Esophagus muscularis mucosa (tissue), 4 donors: ENCODE measurements around the gene EEA1. TPM values are rescaled to one million over a fixed set of nuclear protein-coding genes. Genes with fewer than 3 reads are reported as not detected.

Source experiments
- DNase-seq: peaks from one replicate; pipeline ENCODE4 v3.0.0-alpha.2; 2017; ENCODE audit errors: extremely low spot score
- H3K27ac ChIP-seq, 4 donors: fragments of 200-600 bp; sonication (generic); replicated peaks in 1 of 4; 1 replicate in 3 of 4; 2 replicates in 1 of 4; pipeline ENCODE4 v1.5.1; 2016 to 2019; ENCODE audit warnings: mild to moderate bottlenecking in 1 of 4
- H3K27me3 ChIP-seq, 4 donors: fragments of 200-600 bp; sonication (generic); one replicate each; pipeline versions ENCODE4 v1.5.1 to v1.6.0; 2016 to 2019
- H3K36me3 ChIP-seq, 4 donors: fragments of 200-600 bp; sonication (generic); one replicate each; pipeline ENCODE4 v1.5.1; 2016 to 2019
- H3K4me1 ChIP-seq, 4 donors: fragments of 200-600 bp; sonication (generic); one replicate each; pipeline ENCODE4 v1.5.1; 2016 to 2019
- H3K4me3 ChIP-seq, 4 donors: fragments of 200-600 bp; sonication (generic); 1 replicate in 2 of 4; 2 replicates in 2 of 4; pipeline ENCODE4 v1.5.1; 2016 to 2019; ENCODE audit warnings: mild to moderate bottlenecking in 4 of 4, moderate library complexity in 1 of 4
- H3K9me3 ChIP-seq, 4 donors: fragments of 200-600 bp; sonication (generic); 1 replicate in 3 of 4; 2 replicates in 1 of 4; pipeline ENCODE4 v1.5.1; 2016 to 2019
- CTCF ChIP-seq, 3 experiments: fragments of 200-600 bp in 2 of 3; fragments of 450-650 bp in 1 of 3; sonication (generic) in 2 of 3; IDR thresholded peaks; one replicate each; pipeline ENCODE4 v1.5.1; 2017 to 2019; ENCODE audit warnings: antibody characterized with exemption in 3 of 3, mild to moderate bottlenecking in 2 of 3, moderate library complexity in 1 of 3
- EP300 ChIP-seq: sonication (generic); formaldehyde crosslinking; IDR thresholded peaks from one replicate; pipeline ENCODE4 v1.6.1; 2017; ENCODE audit warnings: antibody characterized with exemption
- POLR2A ChIP-seq: fragments of 450-650 bp; IDR thresholded peaks from one replicate; pipeline ENCODE4 v1.6.1; 2017; ENCODE audit warnings: antibody characterized with exemption, moderate library complexity, mild to moderate bottlenecking, low read depth
- POLR2AphosphoS5 ChIP-seq, 2 donors: sonication (generic); formaldehyde crosslinking; IDR thresholded peaks; one replicate each; pipeline ENCODE4 v1.6.1; 2017; ENCODE audit warnings: antibody characterized with exemption in 2 of 2
- WGBS: methylation state at CpG from one replicate; pipeline ENCODE4 v1.1.5; 2018; 5-methylcytosine and 5-hydroxymethylcytosine counted together
- intact Hi-C: fragments of 100-400 bp; cut with DNase I; formaldehyde crosslinking; loops from one replicate; pipeline ENCODE4 v1.15.1; 2023
- total RNA-seq, 4 donors: library from RNA; depleted of rRNA; stranded (reverse); fragments of >200 nt; gene quantifications; one replicate each; pipeline versions ENCODE4 v1.1.0 to v1.2.1, GENCODE V29; 2016

EEA1 gene
- total RNA-seq, 4 donors from 2014 or later, result 15.7 to 31.1 (median 24.1) TPM

- no peaks in the 10 kb centered on the region for H3K27me3 ChIP-seq
- H3K4me3 ChIP-seq, result no peak overlapping the region
- no peak for DNase-seq
- intact Hi-C loops, result no loop called here
- peaks cover 0 to 28% (median 8%) of the 10 kb centered on the region in 4 donors for H3K36me3 ChIP-seq
- peaks cover 0 to 8% (median 0%) of the 10 kb centered on the region in 4 donors for H3K4me1 ChIP-seq
- no peak overlapping the region for H3K27ac ChIP-seq
- 95% methylated on average over 1 of the region's 1 CpG for WGBS
- no peaks in the 10 kb centered on the region for H3K9me3 ChIP-seq
- TF ChIP-seq CTCF (IDR thresholded peaks at IDR 0.05), result no peak
These were observed 81.7 kb downstream of the EEA1 start for GRCh38 chr12:92847368-92847767.

DNA sequence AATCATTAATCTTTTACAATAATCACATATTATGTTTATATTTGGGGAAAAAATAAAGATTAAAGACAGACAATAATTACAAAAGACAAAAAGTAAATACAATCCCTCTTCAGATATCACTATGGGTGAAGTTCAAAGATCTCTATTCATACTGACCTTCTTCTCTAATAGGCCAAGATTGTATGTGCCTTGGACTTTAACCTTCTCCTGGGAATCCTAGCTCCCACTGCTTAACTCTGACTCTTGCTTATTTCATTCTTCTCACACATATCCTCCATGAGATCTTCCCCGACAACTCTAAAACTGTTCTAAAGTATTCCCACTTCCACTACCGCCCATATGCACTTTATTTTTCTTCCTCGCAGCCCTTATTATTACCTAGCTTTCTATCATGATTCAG lies 83.8 kb downstream of the EEA1 start:
- TF ChIP-seq CTCF (IDR thresholded peaks at IDR 0.05), result no peak
- TF ChIP-seq EP300, result no peak
- TF ChIP-seq POLR2AphosphoS5 (IDR thresholded peaks at IDR 0.05), result no peak
- no peak for TF ChIP-seq POLR2A
- WGBS, result 91% methylated on average over 3 of the region's 3 CpGs
- intact Hi-C loops, result no loop called here
- Histone ChIP-seq H3K9me3 (peaks cover 0 to 4% (median 2%) of the 10 kb centered on the region in 4 donors), H3K27ac (no peak overlapping the region), H3K4me3 (no peak overlapping the region), H3K27me3 (no peaks in the 10 kb centered on the region), H3K4me1 (peaks cover 0 to 6% (median 0%) of the 10 kb centered on the region in 4 donors), H3K36me3 (peaks cover 0 to 21% (median 13%) of the 10 kb centered on the region in 4 donors)
- DNase-seq, result no peak

- no peak overlapping the region for H3K4me3 ChIP-seq
- H3K9me3 ChIP-seq, result peaks cover 0 to 4% (median 2%) of the 10 kb centered on the region in 4 donors
- H3K27me3 ChIP-seq, result no peaks in the 10 kb centered on the region
- DNase-seq, result no peak
- no peaks in the 10 kb centered on the region for H3K4me1 ChIP-seq
- TF ChIP-seq CTCF (IDR thresholded peaks at IDR 0.05) (no peak), POLR2A (no peak), POLR2AphosphoS5 (IDR thresholded peaks at IDR 0.05) (no peak), EP300 (no peak)
- peaks cover 0 to 21% (median 10%) of the 10 kb centered on the region in 4 donors for H3K36me3 ChIP-seq
- intact Hi-C loops, result no loop called here
- 98% methylated on average over 1 of the region's 1 CpG for WGBS
- no peak overlapping the region for H3K27ac ChIP-seq
These were observed 84.8 kb downstream of the EEA1 start for GRCh38 chr12:92844151-92844763.

DNA sequence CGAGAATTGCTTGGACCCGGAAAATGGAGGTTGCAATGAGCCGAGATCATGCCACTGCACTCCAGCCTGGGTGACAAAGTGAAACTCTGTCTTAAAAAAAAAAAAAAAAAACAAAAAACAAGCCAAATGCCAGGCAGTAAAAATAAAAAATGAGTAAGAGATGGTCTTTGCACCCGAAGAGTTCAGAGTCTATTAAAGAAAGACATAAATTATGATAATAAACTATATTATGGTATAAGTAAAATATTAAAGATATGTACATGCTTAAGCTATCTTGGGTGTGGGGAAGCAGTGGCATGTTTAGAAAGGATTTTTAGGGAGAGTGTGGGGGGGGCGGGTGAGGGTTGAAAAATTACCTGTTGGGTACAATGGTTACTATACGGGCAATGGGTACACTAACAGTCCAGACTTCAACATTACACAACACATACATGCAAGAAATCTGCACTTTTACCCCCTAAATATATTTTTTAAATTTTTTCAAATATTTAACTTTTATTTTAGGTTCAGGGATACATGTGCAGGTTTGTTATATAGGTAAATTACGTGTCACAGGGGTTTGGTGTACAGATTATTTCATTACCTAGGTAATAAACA lies 99.3 kb downstream of the EEA1 start:
- TF ChIP-seq POLR2AphosphoS5 (IDR thresholded peaks at IDR 0.05) (no peak), EP300 (no peak), CTCF (IDR thresholded peaks at IDR 0.05) (no peak), POLR2A (no peak)
- 93% methylated on average over 7 of the region's 7 CpGs for WGBS
- no peaks in the 10 kb centered on the region for H3K27me3 ChIP-seq
- peaks cover 0 to 42% (median 28%) of the 10 kb centered on the region in 4 donors for H3K36me3 ChIP-seq
- no peak overlapping the region for H3K27ac ChIP-seq
- intact Hi-C loops, result no loop called here
- DNase-seq, result no peak
- H3K4me1 ChIP-seq, result no peaks in the 10 kb centered on the region
- no peak overlapping the region for H3K4me3 ChIP-seq
- H3K9me3 ChIP-seq, result no peaks in the 10 kb centered on the region
